ENCODE data around the gene SUB1.

DNA sequence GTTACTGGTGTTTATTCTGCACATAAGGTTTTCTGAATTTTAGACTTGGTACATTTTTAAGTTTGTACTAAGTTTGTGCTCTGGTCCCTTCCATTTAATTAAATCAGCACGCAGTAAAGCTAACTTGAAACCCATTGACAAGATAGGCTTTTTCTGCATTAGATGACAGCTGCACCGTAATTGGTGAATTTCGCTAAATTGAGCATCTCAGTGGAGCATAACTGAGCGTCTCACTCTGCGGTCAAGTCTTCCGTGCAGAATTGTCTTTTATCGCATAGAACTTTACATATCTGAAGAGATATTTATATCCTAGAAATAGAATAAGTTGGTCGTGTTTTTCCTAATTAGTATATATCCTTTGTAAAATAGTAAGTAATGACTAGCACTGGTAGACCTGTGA is 4.1 kb downstream of the SUB1 start:
- TF ChIP-seq POLR2AphosphoS5 (IDR thresholded peaks at IDR 0.05; ENCODE audit: borderline replicate concordance, low read depth, low read length) (no peak), EZH2 (IDR thresholded peaks at IDR 0.05) (no peak)
